HG03159 (cell line): ENCODE results near the gene SLC8A1.

Source experiments
- ATAC-seq: cut with Tn5 transposase; IDR thresholded peaks from one replicate; pipeline ENCODE4 v1.9.1; 2021; ENCODE audit warnings: mild to moderate bottlenecking, moderate library complexity; ENCODE audit not compliant: unreplicated experiment

Gene SLC8A1

GRCh38 chr2:40317046-40317445 is 134.8 kb downstream of the SLC8A1 start:
- ATAC-seq = no peak

- no peak for ATAC-seq
Measured at GRCh38 chr2:40316620-40317019, 135.3 kb downstream of the SLC8A1 start.

GRCh38 chr2:40315683-40316082 is 136.2 kb downstream of the SLC8A1 start:
- ATAC-seq = no peak

GRCh38 chr2:40311026-40311425 is 140.9 kb downstream of the SLC8A1 start:
- ATAC-seq = no peak

- no peak for ATAC-seq
Measured at GRCh38 chr2:40310303-40310702, 141.6 kb downstream of the SLC8A1 start.

- ATAC-seq = no peak
Measured at GRCh38 chr2:40304340-40304739, 147.6 kb downstream of the SLC8A1 start.

- no peak for ATAC-seq
Measured at GRCh38 chr2:40303746-40304145, 148.1 kb downstream of the SLC8A1 start.

- ATAC-seq = no peak
Measured at GRCh38 chr2:40302751-40303325, 149.1 kb downstream of the SLC8A1 start.

- no peak for ATAC-seq
Measured at GRCh38 chr2:40300391-40300790, 151.5 kb downstream of the SLC8A1 start.

GRCh38 chr2:40299781-40300180 is 152.1 kb downstream of the SLC8A1 start:
- no peak for ATAC-seq

- ATAC-seq = no peak
Measured at GRCh38 chr2:40299173-40299572, 152.7 kb downstream of the SLC8A1 start.

GRCh38 chr2:40298026-40298425 is 153.9 kb downstream of the SLC8A1 start:
- ATAC-seq = no peak

GRCh38 chr2:40292291-40292690 is 159.6 kb downstream of the SLC8A1 start:
- no peak for ATAC-seq

GRCh38 chr2:40289771-40290404 is 162.0 kb downstream of the SLC8A1 start:
- ATAC-seq = no peak

GRCh38 chr2:40287773-40288172 is 164.1 kb downstream of the SLC8A1 start:
- ATAC-seq = no peak

GRCh38 chr2:40287195-40287594 is 164.7 kb downstream of the SLC8A1 start:
- ATAC-seq = no peak

GRCh38 chr2:40286721-40287120 is 165.2 kb downstream of the SLC8A1 start:
- ATAC-seq = no peak

GRCh38 chr2:40285391-40285790 is 166.5 kb downstream of the SLC8A1 start:
- no peak for ATAC-seq

- ATAC-seq = no peak
Measured at GRCh38 chr2:40284797-40285196, 167.1 kb downstream of the SLC8A1 start.

- no peak for ATAC-seq
Measured at GRCh38 chr2:40283111-40283909, 168.6 kb downstream of the SLC8A1 start.

- ATAC-seq = peak; percentile 25
Measured at GRCh38 chr2:40282428-40282827, 169.5 kb downstream of the SLC8A1 start.
